ENCODE measurements around the gene SLC27A5. TPM values are rescaled to one million over a fixed set of nuclear protein-coding genes. Genes with fewer than 3 reads are reported as not detected.

The SLC27A5 gene
- polyA plus RNA-seq, 2 of the 4 experiments (the other 2 are of a cell fraction), result 30.2 to 37.8 TPM

GRCh38 chr19:58555369-58555885 lies 43.6 kb upstream of the SLC27A5 start:
- Histone ChIP-seq H3K27ac (peak overlapping the region; percentile 88 to 93), H3K4me2 (peak overlapping the region; percentile 91), H3K9me3 (no peaks in the 10 kb centered on the region), H3K4me3 (peak overlapping the region; percentile 67), H3K4me1 (peaks cover 37% of the 10 kb centered on the region)
- ChIA-PET CTCF (interaction anchor here (0.8 to 13.8 kb wide), 4 partner anchors 11 to 43 kb away, joined by 3 to 222 read pairs (median 5); partner anchors contain the start of genes TRIM28 and ZBTB45), POLR2A (interaction anchor here (1.1 to 6.8 kb wide), 7 partner anchors 9 to 42 kb away, joined by 3 to 103 read pairs (median 7); partner anchors contain the start of genes MZF1, TRIM28 and ZBTB45)
- peak in 1 of 2 experiments; percentile 0; a peak in 1 of 6 replicates for ATAC-seq
- no peak for TF ChIP-seq HEYL (CRISPR knock-in tag; IDR thresholded peaks at IDR 0.05)
- TF ChIP-seq ZFP36 (IDR thresholded peaks at IDR 0.05; ENCODE audit: borderline replicate concordance, partially characterized antibody), result no peak
- DNase-seq (ENCODE audit: low read depth in 1 of 2, low spot score in 1 of 2), result no peak
- 46% methylated on average over 4 of the region's 4 CpGs for WGBS (ENCODE audit: missing lambda C conversion rate)
- FAIRE-seq, result no peak

GRCh38 chr19:58554494-58555368 lies 42.9 kb upstream of the SLC27A5 start, which contains the start of gene CHMP2A:
Gene CHMP2A (minus strand): TSS chr19:58555105. CDS start chr19:58554212, 893 bp downstream.
- ATAC-seq (peak; percentile 46 to 69), DNase-seq (ENCODE audit: low read depth in 1 of 2, low spot score in 1 of 2) (peak; percentile 98 to 99), FAIRE-seq (no peak)
- CTCF ChIA-PET, result interaction anchor here (0.5 to 13.8 kb wide), 6 partner anchors 11 to 49 kb away, joined by 3 to 222 read pairs (median 4); partner anchors contain the start of genes TRIM28 and ZBTB45
- Histone ChIP-seq H3K4me3 (peak within 1 kb of the TSS; percentile 67), H3K27ac (peak within 1 kb of the TSS; percentile 88 to 93), H3K4me2 (peak within 1 kb of the TSS; percentile 91), H3K9me3 (no peaks in the 10 kb centered on the region), H3K4me1 (peaks cover 30% of the 10 kb centered on the region)
- WGBS (ENCODE audit: missing lambda C conversion rate), result 2% methylated on average over 46 of the region's 69 CpGs
- POLR2A ChIA-PET, result interaction anchor here (1.1 to 6.8 kb wide), 7 partner anchors 10 to 41 kb away, joined by 3 to 103 read pairs (median 7); partner anchors contain the start of genes MZF1, TRIM28 and ZBTB45
- TF ChIP-seq MAX (IDR thresholded peaks at IDR 0.05) (peak; percentile 85), NFE2L2 (conservative IDR thresholded peaks at IDR 0.05; ENCODE audit: low read length) (no peak), PBX3 (IDR thresholded peaks at IDR 0.05) (peak; percentile 98), TP53 (CRISPR knock-in tag; IDR thresholded peaks at IDR 0.05) (peak; percentile 80), HOXB13 (CRISPR knock-in tag; IDR thresholded peaks at IDR 0.05; ENCODE audit: low read depth) (no peak), TFCP2L1 (CRISPR knock-in tag; IDR thresholded peaks at IDR 0.05) (peak; percentile 97), EP300 (IDR thresholded peaks at IDR 0.05) (no peak), KDM5A (IDR thresholded peaks at IDR 0.05) (peak; percentile 69), RCOR1 (IDR thresholded peaks at IDR 0.05; ENCODE audit: low read depth, low read length) (no peak), FOSL2 (IDR thresholded peaks at IDR 0.05) (no peak), FOSL2 (CRISPR knock-in tag; IDR thresholded peaks at IDR 0.05) (no peak; the same call in none of the 2 replicates), POLR2AphosphoS2 (conservative IDR thresholded peaks at IDR 0.05; ENCODE audit: low read length) (peak; percentile 99), HOXA7 (CRISPR knock-in tag; IDR thresholded peaks at IDR 0.05) (peak; percentile 97), ATOH8 (CRISPR knock-in tag; IDR thresholded peaks at IDR 0.05; ENCODE audit: low read depth) (no peak), RAD21 (conservative IDR thresholded peaks at IDR 0.05 in 1 of 2, IDR thresholded peaks at IDR 0.05 in 1 of 2) (0 out of 5 replicates have a peak, but pooled peaks of 1 of the 2 experiments have one; percentile 22), CTCF (IDR thresholded peaks at IDR 0.05) (no peak), HES2 (IDR thresholded peaks at IDR 0.05) (no peak), RFX5 (IDR thresholded peaks at IDR 0.05) (peak; percentile 45; the same call in 1 of the 2 replicates), HEYL (CRISPR knock-in tag; IDR thresholded peaks at IDR 0.05) (no peak), SMC3 (IDR thresholded peaks at IDR 0.05) (no peak; the same call in 2 of the 3 replicates), SREBF2 (IDR thresholded peaks at IDR 0.05) (no peak), FOXS1 (CRISPR knock-in tag; IDR thresholded peaks at IDR 0.05) (no peak), ELK1 (IDR thresholded peaks at IDR 0.05; ENCODE audit: low read depth, low read length) (0 out of 2 replicates have a peak, but pooled peaks have one; percentile 40), HDAC2 (IDR thresholded peaks at IDR 0.05) (no peak), POLR2A (IDR thresholded peaks at IDR 0.05; ENCODE audit: low read length) (peak; percentile 62; the same call in 1 of the 2 replicates), ZNF302 (CRISPR knock-in tag; IDR thresholded peaks at IDR 0.05) (no peak), ZFP36 (IDR thresholded peaks at IDR 0.05; ENCODE audit: borderline replicate concordance, partially characterized antibody) (no peak), BHLHE40 (IDR thresholded peaks at IDR 0.05; ENCODE audit: low read depth, low read length) (peak; percentile 73), E2F6 (IDR thresholded peaks at IDR 0.05; ENCODE audit: borderline replicate concordance, low read depth) (peak; percentile 59; the same call in 1 of the 2 replicates)

Data from A549 (cell line).